NCI-H510A (cell line): ENCODE results near the gene CSF3.
"Not testable (repeated sequence)": the region's sequence is repeated elsewhere in the genome, so short reads cannot be mapped to it uniquely, and the experiment has no call there.

Source experiments
- DNase-seq: peaks from one replicate; lab custom pipeline; 2025; lab: John Stamatoyannopoulos, UW

The CSF3 gene

DNA sequence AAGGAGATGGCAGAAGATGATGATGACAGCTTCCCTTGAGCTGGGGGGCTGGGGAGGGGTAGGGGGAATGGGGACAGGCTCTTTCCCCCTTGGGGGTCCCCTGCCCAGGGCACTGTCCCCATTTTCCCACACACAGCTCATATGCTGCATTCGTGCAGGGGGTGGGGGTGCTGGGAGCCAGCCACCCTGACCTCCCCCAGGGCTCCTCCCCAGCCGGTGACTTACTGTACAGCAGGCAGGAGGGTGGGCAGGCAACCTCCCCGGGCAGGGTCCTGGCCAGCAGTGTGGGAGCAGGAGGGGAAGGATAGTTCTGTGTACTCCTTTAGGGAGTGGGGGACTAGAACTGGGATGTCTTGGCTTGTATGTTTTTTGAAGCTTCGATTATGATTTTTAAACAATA lies 17.7 kb upstream of the CSF3 start:
- no peak for DNase-seq

DNA sequence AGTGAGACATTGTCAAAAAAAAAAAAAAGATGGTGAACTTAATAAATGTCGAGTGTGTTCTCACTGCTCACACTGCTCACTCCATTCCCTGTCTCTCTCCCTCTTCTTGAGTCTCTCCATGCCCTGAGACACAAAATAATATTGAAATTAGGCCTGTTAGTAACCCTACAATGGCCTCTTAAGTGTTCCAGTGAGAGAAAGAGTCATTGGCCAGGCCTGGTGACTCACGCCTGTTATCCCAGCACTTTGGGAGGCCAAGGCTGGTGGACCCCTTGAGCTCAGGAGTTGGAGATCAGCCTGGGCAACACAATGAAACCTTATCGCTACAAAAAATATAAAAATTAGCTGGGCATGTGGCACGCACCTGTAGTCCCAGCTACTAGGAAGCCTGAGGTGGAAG lies 16.2 kb upstream of the CSF3 start:
- no peak for DNase-seq

DNA sequence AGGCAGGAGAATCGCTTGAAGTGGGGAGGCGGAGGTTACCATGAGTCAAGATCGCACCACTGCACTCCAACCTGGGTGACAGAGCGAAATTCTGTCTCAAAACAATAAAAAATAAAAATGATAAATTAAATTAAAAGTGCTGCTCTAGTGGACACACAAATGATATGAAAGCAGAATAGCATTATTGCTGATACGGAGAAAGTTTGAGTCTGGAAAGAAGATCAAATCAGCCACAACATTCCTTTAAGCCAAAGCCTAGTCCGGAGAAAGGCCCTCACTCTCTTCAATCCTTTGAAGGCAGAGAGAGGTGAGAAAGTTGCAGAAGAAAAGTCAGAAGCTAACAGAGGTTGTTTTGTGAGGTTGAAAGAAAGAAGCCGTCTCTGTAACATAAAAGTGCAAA lies 15.1 kb upstream of the CSF3 start:
- no peak for DNase-seq

DNA sequence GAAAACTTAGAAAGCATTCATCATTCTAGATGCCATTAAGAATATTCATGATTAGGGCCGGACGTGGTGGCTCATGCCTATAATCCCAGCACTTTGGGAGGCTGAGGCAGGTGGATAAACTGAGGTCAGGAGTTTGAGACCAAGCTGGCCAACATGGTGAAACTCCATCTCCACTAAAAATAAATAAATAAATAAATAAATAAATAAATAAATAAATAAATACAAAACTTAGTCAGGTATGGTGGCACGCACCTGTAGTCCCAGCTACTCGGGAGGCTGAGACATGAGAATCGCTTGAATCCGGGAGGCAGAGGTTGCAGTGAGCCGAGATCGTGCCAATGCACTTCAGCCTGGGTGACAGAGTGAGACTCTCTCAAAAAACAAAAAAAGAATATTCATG lies 13.9 kb upstream of the CSF3 start:
- not testable (repeated sequence) for DNase-seq

DNA sequence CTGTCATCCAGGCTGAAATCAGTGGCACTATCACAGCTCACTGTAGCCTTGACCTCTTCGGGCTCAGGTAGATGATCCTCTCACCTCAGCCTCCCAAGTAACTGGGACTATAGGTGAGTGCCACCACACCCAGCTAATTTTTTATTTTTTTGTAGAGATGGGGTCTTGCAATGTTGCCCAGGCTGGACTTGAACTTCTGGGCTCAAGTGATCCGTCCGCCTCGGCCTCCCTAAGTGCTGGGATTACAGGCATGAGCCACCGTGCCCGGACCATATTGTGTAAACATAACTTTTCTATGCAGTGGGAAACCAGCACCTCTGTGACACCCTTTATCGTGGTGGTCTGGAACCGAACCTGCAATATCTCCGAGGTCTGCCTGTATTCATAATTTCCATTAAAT lies 11.2 kb upstream of the CSF3 start:
- DNase-seq = no peak

DNA sequence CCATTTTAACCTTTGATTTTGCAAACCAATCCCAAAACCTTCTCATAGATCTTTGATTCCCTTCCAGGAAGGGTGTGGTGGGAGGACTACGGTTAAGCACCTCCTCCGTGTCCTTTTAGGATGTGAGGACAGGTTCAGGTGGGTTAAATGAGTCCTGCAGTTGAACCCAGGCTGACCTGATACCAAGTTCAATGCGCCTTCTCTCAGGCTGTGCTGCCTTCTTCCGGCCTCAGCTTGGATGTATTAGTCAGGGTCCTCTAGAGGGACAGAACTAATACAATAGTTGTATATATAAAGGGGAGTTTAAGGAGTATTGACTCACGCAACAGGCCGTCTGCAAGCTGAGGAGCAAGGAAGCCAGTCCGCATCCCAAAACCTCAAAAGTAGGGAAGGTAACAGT lies 10.5 kb upstream of the CSF3 start:
- DNase-seq = no peak

DNA sequence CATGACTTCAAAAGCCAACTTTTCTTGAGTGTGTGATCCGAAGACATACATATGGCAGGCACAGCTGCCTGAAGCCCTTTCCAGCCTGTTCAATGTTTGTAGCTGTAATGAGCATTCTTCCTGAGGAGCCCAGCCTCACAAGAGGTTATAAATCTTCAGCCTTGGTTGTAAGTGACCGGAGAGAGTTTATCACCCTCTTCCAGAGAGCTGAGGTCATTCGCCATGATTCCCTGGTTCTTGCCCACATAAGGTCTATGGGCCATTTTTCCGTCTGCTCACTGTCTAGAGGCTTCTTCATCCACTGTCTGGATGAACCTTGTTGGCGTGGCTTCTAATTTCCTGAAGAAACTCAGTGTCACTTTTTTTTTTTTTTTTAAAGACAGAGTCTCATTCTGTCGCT lies 9.7 kb upstream of the CSF3 start:
- DNase-seq = no peak

DNA sequence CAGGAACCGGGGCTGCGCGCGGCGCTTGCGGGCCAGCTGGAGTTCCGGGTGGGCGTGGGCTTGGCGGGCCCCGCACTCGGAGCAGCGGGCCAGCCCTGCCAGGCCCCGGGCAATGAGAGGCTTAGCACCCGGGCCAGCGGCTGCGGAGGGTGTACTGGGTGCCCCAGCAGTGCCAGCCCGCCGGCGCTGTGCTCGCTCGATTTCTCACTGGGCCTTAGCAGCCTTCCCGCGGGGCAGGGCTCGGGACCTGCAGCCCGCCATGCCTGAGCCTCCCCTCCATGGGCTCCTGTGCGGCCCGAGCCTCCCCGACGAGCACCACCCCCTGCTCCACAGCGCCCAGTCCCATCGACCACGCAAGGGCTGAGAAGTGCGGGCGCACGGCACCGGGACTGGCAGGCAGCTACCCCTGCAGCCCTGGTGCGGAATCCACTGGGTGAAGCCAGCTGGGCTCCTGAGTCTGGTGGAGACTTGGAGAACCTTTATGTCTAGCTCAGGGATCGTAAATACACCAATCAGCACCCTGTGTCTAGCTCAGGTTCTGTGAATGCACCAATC lies 4.2 kb upstream of the CSF3 start:
- not testable (repeated sequence) for DNase-seq

DNA sequence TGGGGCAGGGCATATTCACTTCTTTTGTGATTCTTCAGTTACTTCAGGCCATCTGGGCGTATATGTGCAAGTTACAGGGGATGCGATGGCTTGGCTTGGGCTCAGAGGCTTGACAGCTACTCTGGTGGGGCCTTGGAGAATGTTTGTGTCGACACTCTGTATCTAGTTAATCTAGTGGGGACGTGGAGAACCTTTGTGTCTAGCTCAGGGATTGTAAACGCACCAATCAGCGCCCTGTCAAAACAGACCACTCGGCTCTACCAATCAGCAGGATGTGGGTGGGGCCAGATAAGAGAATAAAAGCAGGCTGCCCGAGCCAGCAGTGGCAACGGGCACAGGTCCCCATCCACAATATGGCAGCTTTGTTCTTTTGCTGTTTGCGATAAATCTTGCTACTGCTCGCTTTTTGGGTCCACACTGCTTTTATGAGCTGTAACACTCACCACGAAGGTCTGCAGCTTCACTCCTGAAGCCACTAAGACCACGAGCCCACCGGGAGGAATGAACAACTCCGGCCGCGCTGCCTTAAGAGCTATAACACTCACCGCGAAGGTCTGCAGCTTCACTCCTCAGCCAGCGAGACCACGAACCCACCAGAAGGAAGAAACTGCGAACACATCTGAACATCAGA lies 3.1 kb upstream of the CSF3 start:
- not testable (repeated sequence) for DNase-seq

DNA sequence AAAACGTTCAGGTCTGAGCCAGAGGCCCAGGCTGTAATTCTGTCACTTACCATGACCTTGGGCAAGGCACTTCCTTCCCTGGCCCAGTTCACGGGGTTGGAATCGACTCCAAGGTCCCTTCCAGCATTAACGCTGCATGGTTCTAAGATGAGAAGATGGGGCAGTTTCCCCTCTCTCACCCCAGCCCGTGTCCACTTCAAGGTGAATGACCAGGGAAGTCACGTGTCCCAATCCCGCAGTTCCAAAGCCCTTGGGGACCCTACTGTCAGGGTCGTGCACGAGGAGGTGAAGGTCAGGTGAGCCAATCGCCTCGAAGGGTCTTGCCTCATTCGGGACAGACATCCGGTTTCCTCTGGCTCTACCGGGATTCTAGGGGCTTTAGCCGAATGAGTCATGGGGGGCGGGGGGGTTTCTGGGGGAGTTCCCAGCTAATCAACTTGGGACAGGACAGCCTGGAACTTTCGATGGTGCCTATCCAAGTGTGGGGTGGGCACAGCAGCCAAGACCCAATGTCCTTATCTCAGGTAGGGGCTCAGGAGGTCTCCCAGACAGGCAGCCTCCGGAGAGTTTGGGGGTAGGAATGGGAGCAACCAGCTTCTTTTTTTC lies 762 bp upstream of the CSF3 start:
- DNase-seq = no peak

DNA sequence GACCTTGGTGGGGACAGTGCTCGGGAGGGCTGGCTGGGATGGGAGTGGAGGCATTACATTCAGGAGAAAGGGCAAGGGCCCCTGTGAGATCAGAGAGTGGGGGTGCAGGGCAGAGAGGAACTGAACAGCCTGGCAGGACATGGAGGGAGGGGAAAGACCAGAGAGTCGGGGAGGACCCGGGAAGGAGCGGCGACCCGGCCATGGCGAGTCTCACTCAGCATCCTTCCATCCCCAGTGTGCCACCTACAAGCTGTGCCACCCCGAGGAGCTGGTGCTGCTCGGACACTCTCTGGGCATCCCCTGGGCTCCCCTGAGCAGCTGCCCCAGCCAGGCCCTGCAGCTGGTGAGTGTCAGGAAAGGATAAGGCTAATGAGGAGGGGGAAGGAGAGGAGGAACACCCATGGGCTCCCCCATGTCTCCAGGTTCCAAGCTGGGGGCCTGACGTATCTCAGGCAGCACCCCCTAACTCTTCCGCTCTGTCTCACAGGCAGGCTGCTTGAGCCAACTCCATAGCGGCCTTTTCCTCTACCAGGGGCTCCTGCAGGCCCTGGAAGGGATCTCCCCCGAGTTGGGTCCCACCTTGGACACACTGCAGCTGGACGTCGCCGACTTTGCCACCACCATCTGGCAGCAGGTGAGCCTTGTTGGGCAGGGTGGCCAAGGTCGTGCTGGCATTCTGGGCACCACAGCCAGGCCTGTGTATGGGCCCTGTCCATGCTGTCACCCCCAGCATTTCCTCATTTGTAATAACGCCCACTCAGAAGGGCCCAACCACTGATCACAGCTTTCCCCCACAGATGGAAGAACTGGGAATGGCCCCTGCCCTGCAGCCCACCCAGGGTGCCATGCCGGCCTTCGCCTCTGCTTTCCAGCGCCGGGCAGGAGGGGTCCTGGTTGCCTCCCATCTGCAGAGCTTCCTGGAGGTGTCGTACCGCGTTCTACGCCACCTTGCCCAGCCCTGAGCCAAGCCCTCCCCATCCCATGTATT lies 1.1 kb downstream of the CSF3 start:
- no peak for DNase-seq

DNA sequence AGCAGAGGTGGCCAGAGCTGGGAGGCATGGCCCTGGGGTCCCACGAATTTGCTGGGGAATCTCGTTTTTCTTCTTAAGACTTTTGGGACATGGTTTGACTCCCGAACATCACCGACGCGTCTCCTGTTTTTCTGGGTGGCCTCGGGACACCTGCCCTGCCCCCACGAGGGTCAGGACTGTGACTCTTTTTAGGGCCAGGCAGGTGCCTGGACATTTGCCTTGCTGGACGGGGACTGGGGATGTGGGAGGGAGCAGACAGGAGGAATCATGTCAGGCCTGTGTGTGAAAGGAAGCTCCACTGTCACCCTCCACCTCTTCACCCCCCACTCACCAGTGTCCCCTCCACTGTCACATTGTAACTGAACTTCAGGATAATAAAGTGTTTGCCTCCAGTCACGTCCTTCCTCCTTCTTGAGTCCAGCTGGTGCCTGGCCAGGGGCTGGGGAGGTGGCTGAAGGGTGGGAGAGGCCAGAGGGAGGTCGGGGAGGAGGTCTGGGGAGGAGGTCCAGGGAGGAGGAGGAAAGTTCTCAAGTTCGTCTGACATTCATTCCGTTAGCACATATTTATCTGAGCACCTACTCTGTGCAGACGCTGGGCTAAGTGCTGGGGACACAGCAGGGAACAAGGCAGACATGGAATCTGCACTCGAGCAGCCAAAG lies 2.3 kb downstream of the CSF3 start:
- no peak for DNase-seq

DNA sequence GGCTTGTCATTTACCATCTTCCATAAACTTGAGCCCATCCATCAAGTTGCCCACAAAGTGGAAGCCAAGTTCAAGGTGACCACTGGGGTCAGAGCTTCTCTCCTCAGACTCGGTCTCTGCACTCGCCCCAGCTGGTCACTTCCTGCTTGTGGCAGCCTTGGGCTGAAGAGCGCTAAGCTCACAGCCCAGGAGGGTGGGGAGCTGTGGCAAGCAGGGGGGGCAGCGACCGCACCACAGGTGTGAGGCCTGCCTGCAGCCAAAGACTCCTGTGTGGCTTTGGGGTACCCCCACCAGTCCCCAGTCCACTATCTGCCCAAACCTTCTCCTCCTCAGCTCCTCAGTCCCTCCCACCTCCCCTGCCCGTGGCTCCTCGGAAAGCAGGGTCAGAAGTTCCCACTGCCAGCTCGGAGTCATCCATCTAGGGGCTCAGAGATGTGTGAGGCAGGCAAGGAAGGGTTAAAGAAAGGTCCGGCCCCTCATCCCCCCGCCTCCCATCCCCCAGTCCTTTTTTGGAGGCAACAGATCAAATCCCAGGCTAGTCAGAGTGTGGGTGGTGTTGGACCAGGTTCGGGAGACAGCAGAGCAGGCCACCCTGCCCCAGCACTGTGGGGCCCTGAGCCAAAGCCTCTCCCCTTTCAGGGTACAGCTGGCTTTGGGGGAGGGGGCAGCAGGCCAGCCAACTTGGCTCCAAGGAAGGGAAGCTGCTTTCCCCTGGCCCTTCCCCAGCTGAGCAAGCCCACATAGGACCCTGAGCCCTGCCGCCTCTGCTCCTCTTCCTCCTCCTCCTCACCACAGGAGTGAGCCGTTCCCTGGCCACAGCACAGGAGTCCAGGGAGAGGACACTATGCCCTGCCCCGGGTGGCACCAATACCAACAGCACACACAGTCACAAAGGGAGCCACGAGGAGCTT lies 3.2 kb downstream of the CSF3 start:
- no peak for DNase-seq

DNA sequence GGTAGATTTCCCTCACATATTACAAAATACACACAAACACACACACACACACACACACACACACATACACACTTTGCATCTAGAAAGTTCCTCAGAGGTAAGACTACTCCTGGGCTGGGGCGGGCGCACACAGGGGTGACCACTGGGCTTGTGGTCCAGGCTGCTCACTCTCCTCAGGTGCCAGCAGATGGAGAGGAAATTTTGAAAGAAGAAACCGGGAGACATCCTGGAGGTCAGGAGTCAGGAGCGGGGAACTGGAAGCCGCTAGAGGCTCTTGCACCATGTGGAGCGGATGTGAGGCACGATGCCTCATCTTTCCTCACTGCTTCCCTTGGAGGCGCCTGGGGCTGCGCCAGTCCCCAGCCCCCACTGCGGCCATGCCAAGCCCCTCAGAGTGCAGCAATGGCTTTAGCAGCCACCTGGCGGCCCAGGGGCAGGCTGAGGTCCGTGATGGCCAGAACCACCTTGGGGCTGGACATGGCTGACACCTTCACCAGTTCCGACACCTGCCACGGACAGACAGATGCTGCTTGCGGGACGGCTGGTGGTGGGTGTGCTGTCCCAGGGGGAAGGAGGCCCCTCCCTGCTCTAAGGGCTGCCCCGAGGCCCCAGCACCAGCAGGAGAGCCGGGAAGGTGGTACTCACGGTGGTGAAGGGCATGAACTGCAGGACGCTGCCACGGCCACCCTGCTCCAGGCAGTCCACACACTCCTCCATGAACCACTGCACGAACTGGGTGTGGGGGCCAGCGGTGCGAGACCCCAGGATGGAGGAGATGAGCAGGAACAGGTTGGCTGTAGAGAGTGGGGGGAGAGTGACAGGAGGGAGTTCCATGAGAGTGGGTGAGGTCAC lies 4.1 kb downstream of the CSF3 start:
- DNase-seq = no peak

DNA sequence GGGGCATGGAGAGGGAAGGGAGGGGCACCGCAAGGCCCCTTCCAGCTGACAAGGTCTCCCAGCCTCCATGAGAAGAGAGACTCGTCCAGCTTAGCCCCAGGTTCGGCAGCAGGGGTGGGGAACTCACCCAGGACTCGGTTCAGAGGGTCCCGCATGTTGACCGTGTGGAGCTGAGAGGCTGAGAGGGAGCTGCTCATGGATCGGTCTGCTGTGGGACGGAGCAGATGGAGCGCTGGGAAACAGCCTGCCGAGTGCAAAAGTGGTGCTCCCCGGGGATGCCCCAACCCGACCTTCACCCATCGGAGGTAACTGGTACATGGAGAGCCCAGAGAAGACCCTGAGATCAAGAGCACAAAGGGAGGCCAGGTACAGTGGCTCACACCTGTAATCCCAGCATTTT lies 4.9 kb downstream of the CSF3 start:
- DNase-seq = no peak

DNA sequence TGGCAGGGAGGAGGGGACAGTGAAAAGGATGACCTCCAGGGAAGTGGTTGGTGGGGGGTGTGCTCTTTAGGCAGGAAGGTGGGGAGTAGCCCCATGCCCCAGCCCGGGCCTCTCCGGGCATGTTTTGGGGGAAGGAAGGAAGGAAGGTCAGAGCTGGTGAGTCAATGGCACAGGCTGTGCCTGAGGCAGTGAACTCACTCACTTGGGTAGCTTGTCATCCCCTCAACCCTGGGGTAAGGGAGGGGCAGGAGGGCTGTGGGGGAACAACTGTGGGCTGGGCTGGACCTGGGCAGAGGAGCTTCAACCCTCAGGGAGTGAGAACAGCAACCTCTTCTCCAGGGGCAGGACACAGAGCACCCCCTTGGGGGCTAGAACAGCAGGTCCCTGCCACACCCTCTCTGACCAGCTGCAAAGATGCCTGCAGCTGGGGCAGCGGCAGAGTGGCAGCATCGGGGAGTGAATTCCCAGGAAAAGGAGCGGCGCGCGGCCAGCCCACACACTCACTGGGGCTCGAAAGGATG lies 6.3 kb downstream of the CSF3 start:
- no peak for DNase-seq

DNA sequence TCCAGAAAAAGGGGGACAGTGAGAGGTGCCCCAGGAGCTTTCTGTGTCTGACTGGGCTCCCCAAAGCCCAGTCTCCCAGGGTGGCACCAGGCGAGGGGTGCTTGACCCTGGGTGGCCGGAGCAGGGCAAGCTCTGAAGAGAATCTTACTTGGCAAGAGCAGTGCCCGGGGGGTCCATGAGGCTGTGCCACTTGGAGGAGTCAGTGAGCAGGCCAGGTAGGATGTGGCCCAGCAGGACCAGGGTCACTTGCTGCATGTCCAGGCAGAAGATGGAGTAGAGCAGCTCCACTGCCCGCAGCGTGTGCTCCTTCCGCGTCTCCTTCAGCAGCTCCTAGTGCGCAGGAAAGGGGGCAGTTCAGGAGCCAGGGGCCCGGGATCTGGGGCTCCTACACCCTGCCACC lies 7.3 kb downstream of the CSF3 start:
- DNase-seq = no peak

DNA sequence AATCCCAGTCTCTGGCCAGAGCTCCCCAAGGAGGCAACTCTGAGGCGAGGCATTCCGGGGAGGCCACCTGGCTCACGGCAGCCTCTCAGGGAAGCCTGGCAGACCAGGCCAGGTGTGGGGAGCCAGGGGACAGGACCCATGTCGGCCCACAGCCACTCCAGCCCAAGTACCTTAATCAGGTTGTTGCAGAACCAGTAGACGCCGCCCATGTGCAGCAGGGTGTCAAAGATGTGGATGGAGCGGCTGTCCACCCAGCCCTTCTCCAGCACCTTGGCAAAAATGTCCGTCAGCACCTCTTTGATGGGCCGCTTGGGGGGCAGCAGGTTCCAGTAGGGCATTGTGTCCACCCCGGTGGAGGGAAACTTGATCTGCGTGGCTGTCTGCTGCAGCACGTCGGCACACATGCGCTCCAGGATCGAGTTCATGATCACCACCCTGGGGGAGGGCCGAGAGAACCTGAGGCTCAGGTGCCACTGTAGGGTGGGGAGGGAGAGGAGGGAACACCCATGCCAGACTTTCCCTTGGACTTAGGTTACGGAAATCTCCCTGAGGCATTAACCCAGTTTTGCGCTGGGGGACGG lies 7.8 kb downstream of the CSF3 start:
- peak; percentile 53 for DNase-seq

DNA sequence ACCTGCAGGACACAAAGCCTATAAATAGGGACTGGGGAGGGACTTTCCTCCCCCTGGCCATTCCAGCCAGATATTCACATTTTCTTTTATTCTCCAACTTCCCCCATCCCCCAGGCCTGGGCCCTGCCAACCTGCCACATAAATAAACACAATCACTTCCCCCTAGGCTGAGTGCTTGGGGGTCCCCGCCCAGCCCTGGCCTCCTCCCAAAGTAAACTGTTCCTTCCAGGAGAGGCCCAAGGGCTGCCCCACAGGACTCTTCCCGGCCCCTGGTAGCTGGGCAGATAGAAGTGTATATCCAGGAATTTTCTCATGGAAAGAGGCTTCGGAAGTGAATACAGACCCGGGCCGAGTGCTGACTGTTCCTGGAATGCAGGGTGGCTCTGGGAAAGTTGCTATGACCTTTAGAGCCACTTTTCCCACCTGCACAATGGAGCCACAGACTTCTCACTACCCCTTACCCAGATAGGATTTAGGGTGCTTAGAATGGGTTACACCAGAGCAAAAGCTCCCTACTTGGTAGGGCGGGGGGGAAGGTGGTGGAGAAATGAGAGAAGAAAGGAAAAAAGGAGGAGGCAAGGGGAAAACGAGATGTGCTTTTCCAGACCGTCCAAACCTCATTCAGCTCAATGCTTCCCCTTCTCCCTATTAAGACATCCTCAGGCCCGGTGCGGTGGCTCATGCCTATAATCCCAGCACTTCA lies 8.5 kb downstream of the CSF3 start:
- DNase-seq = no peak
